Right lobe of liver (tissue), 6 donors: Measurements from ENCODE around the gene MMRN2. TPM values are rescaled to one million over a fixed set of nuclear protein-coding genes. Genes with fewer than 3 reads are reported as not detected.

ENCODE experiments used
- ATAC-seq, 4 donors: fragments of 200-7000 bp; cut with Tn5 transposase; one replicate each; pipeline ENCODE4 v1.9.1; 2020; ENCODE audit warnings: mild to moderate bottlenecking in 4 of 4, moderate library complexity in 4 of 4
- DNase-seq, 3 donors: peaks; one replicate each; pipeline ENCODE4 v3.0.0-alpha.2; 2020
- H3K27ac ChIP-seq, 3 donors: fragments of 200-600 bp; one replicate each; pipeline ENCODE4 v1.8.0; 2022
- H3K27me3 ChIP-seq, 2 donors: fragments of 200-600 bp; one replicate each; pipeline ENCODE4 v1.8.0; 2022
- H3K36me3 ChIP-seq, 4 donors: fragments of 200-600 bp; sonication (generic) in 1 of 4; one replicate each; pipeline versions ENCODE4 v1.5.1 to v1.8.0; 2017 to 2022; ENCODE audit warnings: control low read depth in 1 of 4
- H3K4me1 ChIP-seq, 4 donors: fragments of 200-600 bp; sonication (generic) in 1 of 4; one replicate each; pipeline versions ENCODE4 v1.5.1 to v1.8.0; 2017 to 2022; ENCODE audit warnings: control low read depth in 1 of 4
- H3K4me3 ChIP-seq, 3 donors: fragments of 200-600 bp; one replicate each; pipeline ENCODE4 v1.8.0; 2022
- H3K9me3 ChIP-seq, 4 donors: fragments of 200-600 bp; sonication (generic) in 1 of 4; one replicate each; pipeline versions ENCODE4 v1.5.1 to v1.8.0; 2017 to 2022; ENCODE audit warnings: control low read depth in 1 of 4
- CTCF ChIP-seq, 4 donors: fragments of 200-600 bp in 3 of 4; fragments of 450-650 bp in 1 of 4; IDR thresholded peaks; one replicate each; pipeline versions ENCODE4 v1.5.1 to v1.8.0; 2016 to 2022; ENCODE audit warnings: antibody characterized with exemption in 4 of 4, mild to moderate bottlenecking in 2 of 4
- POLR2A ChIP-seq: fragments of 450-650 bp; IDR thresholded peaks from one replicate; pipeline ENCODE4 v1.6.1; 2017; ENCODE audit warnings: antibody characterized with exemption, mild to moderate bottlenecking
- WGBS: methylation state at CpG from one replicate; pipeline ENCODE4 v1.1.6; 2018; ENCODE audit warnings: low coverage, low lambda C conversion rate; ENCODE audit not compliant: insufficient coverage; ENCODE audit errors: missing lambda C conversion rate; 5-methylcytosine and 5-hydroxymethylcytosine counted together
- intact Hi-C, 2 donors: fragments of 100-400 bp; cut with DNase I; formaldehyde crosslinking; loops; one replicate each; pipeline versions ENCODE4 v1.11.2 to v1.14.1; 2022
- total RNA-seq, 6 experiments: library from RNA; depleted of rRNA in 2 of 6; stranded (reverse); fragments of >200 nt in 2 of 6; fragmentation: NEBNext Ultra II Directional in 3 of 6; extraction: Animal tissue kit (Norgen Biotek cat#: 25700) in 3 of 6; gene quantifications; one replicate each; pipeline versions ENCODE4 v1.1.0 to v1.2.4, GENCODE V29; 2016 to 2023
- donor health status: DM: no; HTN: yes; CAD: no.
- donor health status: DM: no; HTN: no; CAD: no.
- donor health status: DM: no; HTN: no; CAD: no.
- donor health status: DM: no; HTN: yes; CAD: no.
- donor health status: DM: no; HTN: yes; CAD: no.

MMRN2 gene
- total RNA-seq, 6 experiments from 2014 or later: 6.2 to 11.8 (median 9.1) TPM

- intact Hi-C loops: no loop called here
- no peak for ATAC-seq
- Histone ChIP-seq H3K27me3 (no peaks in the 10 kb centered on the region), H3K27ac (peak overlapping the region; percentile 15 to 75 (median 57)), H3K4me3 (peak overlapping the region; percentile 16 to 24 (median 18)), H3K36me3 (no peaks in the 10 kb centered on the region), H3K9me3 (no peaks in the 10 kb centered on the region), H3K4me1 (peaks cover 0 to 9% (median 4%) of the 10 kb centered on the region in 4 donors)
- TF ChIP-seq CTCF (IDR thresholded peaks at IDR 0.05) (no peak), POLR2A (no peak)
- WGBS: 41% methylated on average over 2 of the region's 7 CpGs
- peak in 1 of 3 donors; percentile 36 for DNase-seq
Observed at GRCh38 chr10:86956848-86957448, 467 bp downstream of the MMRN2 start.

GRCh38 chr10:86956195-86956847 is 1.1 kb downstream of the MMRN2 start:
- 80% methylated on average over 1 of the region's 7 CpGs for WGBS
- peaks cover 0 to 9% (median 4%) of the 10 kb centered on the region in 4 donors for H3K4me1 ChIP-seq

GRCh38 chr10:86955501-86956194 is 1.8 kb downstream of the MMRN2 start:
- ATAC-seq (peak; percentile 5 to 21 (median 16)), DNase-seq (peak in 2 of 3 donors; percentile 50 to 53)
- no peak for TF ChIP-seq POLR2A
- no peak for TF ChIP-seq CTCF (IDR thresholded peaks at IDR 0.05)
- 68% methylated on average over 7 of the region's 16 CpGs for WGBS
- Histone ChIP-seq H3K9me3 (no peaks in the 10 kb centered on the region), H3K4me1 (peaks cover 0 to 9% (median 4%) of the 10 kb centered on the region in 4 donors), H3K4me3 (peak overlapping the region; percentile 16 to 24 (median 16)), H3K27me3 (no peaks in the 10 kb centered on the region), H3K36me3 (no peaks in the 10 kb centered on the region), H3K27ac (peak overlapping the region in 2 of 3 donors; percentile 57 to 75)
- intact Hi-C loops: no loop called here

More at GRCh38 chr10:86956195-86956847, 1.1 kb downstream of the MMRN2 start:
- intact Hi-C loops: no loop called here
- H3K27me3 ChIP-seq: no peaks in the 10 kb centered on the region
- H3K36me3 ChIP-seq: no peaks in the 10 kb centered on the region
- peak overlapping the region; percentile 15 to 75 (median 57) for H3K27ac ChIP-seq
- TF ChIP-seq POLR2A: no peak
- TF ChIP-seq CTCF (IDR thresholded peaks at IDR 0.05): no peak
- no peak for ATAC-seq
- peak in 1 of 3 donors; percentile 20 for DNase-seq
- H3K4me3 ChIP-seq: peak overlapping the region; percentile 16 to 24 (median 18)
- H3K9me3 ChIP-seq: no peaks in the 10 kb centered on the region

- ATAC-seq: no peak
- H3K4me3 ChIP-seq: peak overlapping the region in 2 of 3 donors; percentile 16
- H3K27me3 ChIP-seq: no peaks in the 10 kb centered on the region
- peak in 1 of 3 donors; percentile 48 for DNase-seq
- intact Hi-C loops: no loop called here
- no peak for TF ChIP-seq CTCF (IDR thresholded peaks at IDR 0.05)
- no peak for TF ChIP-seq POLR2A
- 87% methylated on average over 3 of the region's 13 CpGs for WGBS
- peaks cover 0 to 9% (median 4%) of the 10 kb centered on the region in 4 donors for H3K4me1 ChIP-seq
- peak overlapping the region in 2 of 3 donors; percentile 12 to 75 for H3K27ac ChIP-seq
- H3K9me3 ChIP-seq: no peaks in the 10 kb centered on the region
- no peaks in the 10 kb centered on the region for H3K36me3 ChIP-seq
Observed at GRCh38 chr10:86954681-86955500, 2.5 kb downstream of the MMRN2 start.
